IPS-11a (cell line): ENCODE data around the gene TRIM38.
"Not testable (repeated sequence)": the region's sequence is repeated elsewhere in the genome, so short reads cannot be mapped to it uniquely, and the experiment has no call there.

Experiments
- H3K4me3 ChIP-seq: one replicate; pipeline ENCODE4 v1.5.1; 2013; ENCODE audit warnings: low read depth, low read length, control low read depth

TRIM38 gene

DNA sequence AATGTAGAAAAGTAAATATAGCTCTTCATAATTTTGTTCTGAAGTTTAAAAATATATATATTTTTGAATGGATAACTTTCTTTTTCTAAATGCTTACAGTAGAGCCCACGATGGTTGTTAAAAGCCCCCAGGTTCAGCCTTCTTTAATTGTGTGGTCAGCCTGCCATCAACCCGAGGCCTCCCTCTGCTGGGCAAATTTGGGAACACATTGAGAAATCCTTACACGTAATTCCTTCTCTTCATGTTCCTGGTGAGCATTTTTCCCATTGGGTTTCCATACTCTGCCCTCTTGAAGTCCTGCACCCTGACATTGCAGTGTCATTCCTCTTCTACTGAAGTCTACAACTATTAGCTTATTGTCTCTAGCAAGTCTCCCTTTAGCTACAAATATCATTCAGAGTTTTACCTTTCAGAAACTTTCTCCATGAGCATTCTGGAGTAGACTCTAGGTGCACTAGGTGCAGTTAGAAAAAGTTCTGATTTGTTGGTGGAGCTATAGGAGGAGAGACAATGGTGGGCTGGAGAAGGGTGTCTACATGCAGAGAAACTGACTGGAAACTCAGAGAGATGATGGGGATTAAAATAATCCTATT is 40.6 kb downstream of the TRIM38 start:
- H3K4me3 ChIP-seq: no peak overlapping the region

GRCh38 chr6:26006086-26006939 is 43.7 kb downstream of the TRIM38 start:
- no peak overlapping the region for H3K4me3 ChIP-seq

DNA sequence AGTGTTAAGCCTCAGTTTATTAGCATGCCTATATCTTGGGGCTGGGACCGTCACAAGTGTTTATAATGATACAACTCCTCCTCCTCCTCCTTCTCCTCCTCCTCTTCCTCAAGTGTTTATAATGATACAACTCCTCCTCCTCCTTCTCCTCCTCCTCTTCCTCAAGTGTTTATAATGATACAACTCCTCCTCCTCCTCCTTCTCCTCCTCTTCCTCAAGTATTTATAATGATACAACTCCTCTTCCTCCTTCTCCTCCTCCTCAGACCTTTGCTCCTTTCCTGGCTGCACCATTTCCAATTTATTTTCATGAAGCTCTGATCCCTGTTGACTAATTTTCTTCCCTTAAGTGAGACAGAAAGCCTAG is 44.3 kb downstream of the TRIM38 start:
- H3K4me3 ChIP-seq: not testable (repeated sequence)

DNA sequence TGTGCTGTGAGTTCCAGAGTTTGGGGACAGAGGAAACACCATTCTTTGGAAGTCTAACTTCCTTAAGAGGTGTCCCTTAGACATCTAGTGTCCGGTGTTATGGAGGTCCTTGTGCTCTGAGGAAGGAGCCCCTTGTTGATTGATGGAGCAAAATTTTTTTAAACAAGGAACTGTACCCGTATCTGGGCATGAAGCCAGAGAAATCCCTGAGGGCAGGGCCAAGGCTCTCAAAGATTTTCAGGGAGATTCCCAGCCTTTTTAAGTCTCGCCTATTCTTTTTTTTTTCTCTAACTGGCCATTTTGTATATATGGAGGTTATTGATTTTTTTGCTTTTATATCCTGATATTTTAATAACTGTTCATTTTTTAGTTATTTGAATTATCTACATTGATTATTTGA is 45.9 kb downstream of the TRIM38 start:
- H3K4me3 ChIP-seq: no peak overlapping the region

DNA sequence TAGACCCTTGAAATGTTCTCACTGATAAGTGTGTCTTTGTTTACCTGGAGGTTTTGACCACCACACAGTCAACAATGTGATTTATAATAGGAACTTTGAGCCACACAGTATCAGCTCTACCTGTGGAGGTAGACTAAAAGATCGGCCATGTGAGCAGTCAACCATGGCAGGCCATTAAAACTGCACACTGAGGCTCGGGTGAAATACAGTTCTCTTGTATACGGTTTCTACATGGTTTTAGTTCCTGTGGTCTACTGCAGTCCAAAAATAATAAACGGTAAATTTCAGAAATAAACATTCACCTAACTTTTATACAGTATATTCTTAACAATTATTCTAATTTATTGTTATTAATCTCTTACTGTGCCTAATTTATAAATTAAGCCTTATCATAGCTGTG is 47.2 kb downstream of the TRIM38 start:
- no peak overlapping the region for H3K4me3 ChIP-seq

- no peak overlapping the region for H3K4me3 ChIP-seq
Observed at GRCh38 chr6:26012061-26012460, 49.5 kb downstream of the TRIM38 start.

- not testable (repeated sequence) for H3K4me3 ChIP-seq
Observed at GRCh38 chr6:26014386-26014785, 51.8 kb downstream of the TRIM38 start.

GRCh38 chr6:26016245-26016962 is 53.8 kb downstream of the TRIM38 start:
- H3K4me3 ChIP-seq: peak overlapping the region; percentile 49

- peak overlapping the region; percentile 49 for H3K4me3 ChIP-seq
Observed at GRCh38 chr6:26016963-26017631, 54.5 kb downstream of the TRIM38 start.

GRCh38 chr6:26017632-26017966 is 55.0 kb downstream of the TRIM38 start:
- peak overlapping the region; percentile 49 for H3K4me3 ChIP-seq

DNA sequence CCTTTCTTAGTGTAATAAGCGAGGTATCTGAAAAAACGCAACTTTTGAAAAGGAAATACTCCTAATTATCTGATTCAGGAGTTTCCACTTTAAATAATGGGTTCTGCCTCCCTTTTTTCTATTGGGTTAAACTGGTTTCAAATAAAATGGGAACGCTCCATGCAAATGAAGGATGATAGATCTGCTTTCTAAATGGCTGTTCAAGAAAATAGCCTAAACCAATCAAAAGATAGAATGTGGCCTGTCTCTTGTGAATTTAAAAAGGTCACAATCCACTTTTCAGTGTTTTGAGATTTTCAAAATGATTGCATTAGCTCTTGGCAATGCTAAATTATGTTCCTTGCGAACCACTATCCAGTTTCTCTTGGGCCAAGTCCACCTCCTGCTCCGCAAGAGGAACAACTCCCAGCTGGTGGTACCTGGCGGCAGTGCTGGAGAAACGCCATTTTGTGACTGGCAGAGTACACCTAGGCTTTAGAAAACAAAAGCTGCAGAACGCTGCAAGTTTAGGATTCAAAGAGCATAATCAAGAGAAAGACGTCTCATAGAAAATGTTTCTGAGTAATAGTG is 56.7 kb downstream of the TRIM38 start:
- H3K4me3 ChIP-seq: peak overlapping the region; percentile 1

GRCh38 chr6:26019967-26020328 is 57.3 kb downstream of the TRIM38 start:
- H3K4me3 ChIP-seq: peak overlapping the region; percentile 50

DNA sequence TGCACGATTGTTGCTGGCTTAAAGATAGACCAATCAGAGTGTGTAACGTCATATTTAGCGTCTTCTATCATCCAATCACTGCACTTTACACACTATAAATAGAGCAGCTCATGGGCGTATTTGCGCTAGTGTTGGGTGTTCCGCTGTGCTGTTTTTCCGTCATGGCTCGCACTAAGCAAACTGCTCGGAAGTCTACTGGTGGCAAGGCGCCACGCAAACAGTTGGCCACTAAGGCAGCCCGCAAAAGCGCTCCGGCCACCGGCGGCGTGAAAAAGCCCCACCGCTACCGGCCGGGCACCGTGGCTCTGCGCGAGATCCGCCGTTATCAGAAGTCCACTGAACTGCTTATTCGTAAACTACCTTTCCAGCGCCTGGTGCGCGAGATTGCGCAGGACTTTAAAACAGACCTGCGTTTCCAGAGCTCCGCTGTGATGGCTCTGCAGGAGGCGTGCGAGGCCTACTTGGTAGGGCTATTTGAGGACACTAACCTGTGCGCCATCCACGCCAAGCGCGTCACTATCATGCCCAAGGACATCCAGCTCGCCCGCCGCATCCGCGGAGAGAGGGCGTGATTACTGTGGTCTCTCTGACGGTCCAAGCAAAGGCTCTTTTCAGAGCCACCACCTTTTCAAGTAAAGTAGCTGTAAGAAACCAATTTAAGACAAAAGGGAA is 57.9 kb downstream of the TRIM38 start:
- H3K4me3 ChIP-seq: peak overlapping the region; percentile 50

DNA sequence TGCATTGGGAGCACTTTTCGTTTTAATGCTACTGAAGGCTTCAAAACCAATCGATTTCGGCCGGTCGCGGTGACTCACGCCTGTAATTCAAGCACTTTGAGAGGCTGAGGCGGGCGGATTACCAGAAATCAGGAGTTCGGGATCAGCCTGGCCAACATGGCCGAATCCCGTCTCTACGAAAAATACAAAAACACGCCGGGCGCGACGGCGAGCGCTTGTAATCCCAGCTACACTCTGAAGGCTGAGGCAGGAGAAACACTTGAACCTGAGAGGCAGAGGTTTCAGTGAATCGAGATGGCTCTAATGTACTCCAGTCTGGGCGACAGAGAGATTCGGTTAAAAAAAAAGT is 58.4 kb downstream of the TRIM38 start:
- peak overlapping the region; percentile 50 for H3K4me3 ChIP-seq

- peak overlapping the region; percentile 50 for H3K4me3 ChIP-seq
Observed at GRCh38 chr6:26021350-26022131, 58.9 kb downstream of the TRIM38 start.

GRCh38 chr6:26022132-26022472 is 59.5 kb downstream of the TRIM38 start:
- peak overlapping the region; percentile 50 for H3K4me3 ChIP-seq

GRCh38 chr6:26022737-26023136 is 60.1 kb downstream of the TRIM38 start:
- H3K4me3 ChIP-seq: no peak overlapping the region

DNA sequence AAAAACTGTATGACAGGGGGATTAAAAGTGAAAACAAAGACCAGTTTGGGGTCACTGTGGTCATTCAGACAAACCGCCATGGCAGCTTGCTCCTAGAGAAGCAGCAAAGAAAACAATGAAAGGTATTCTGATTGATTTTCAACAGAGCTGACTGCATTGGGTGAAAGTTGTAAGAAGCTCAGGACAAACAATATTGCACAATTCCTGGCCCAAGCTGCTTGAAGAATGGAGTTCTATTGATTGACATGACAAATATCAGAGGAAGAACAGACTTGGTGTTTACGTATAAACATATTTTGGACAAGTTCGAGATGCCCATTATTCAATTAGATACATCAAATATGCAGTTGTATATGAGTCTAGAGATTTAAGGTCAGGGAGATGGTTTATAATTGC is 62.0 kb downstream of the TRIM38 start:
- no peak overlapping the region for H3K4me3 ChIP-seq

GRCh38 chr6:26025047-26025893 is 62.7 kb downstream of the TRIM38 start:
- no peak overlapping the region for H3K4me3 ChIP-seq
